ENCODE measurements around the gene PFKFB1.

PFKFB1 gene

GRCh38 chrX:54994099-54994498 is at the start of gene PFKFB1:
Gene PFKFB1, minus strand, starts transcription at chrX:54994188. Its CDS starts 181 bp downstream, at chrX:54994007.
- in situ Hi-C loops (cut with MboI; ENCODE audit: low sequenced_read_pairs), result no loop called here

DNA sequence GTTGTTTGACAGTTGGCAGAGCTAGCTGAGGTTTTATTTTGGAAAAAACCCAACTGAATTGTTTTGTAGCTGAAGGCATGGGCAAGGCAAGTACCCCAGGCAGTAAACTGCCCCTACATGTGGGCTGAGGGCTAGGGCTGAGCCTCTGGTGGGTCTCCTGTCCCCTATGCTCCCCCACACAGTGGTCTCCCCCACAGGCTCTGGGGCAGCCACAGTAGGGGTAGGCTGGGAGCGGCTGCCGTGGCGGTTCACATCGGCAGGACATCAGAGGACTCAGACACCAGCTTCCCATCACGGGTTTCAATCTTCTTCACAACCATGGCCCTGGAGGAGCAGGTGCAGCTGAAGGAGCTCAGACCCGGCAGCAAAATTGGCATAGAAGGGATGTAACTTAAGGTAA is 47.5 kb upstream of the PFKFB1 start:
- in situ Hi-C loops (cut with MboI; ENCODE audit: low sequenced_read_pairs), result no loop called here

DNA sequence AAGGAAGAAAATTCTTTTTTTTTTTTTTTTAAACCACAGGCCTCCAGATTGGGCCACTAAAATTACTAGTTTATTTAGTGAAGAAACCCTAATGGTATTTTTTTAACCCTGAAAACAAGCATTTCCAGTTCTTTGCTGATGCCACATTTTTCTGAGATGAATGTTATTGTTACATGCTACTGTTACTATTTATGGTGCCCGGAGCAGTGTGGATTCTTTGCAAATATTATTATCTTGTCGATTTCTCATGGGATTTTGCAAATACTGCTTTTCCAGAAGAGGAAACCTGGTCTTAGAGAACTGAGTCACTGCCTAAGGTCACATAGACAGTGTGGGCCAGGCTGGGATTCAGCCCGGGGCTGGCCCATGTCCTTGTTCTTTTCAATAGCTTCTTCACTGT is 45.5 kb upstream of the PFKFB1 start:
- in situ Hi-C loops (cut with MboI; ENCODE audit: low sequenced_read_pairs), result no loop called here

- in situ Hi-C loops (cut with MboI; ENCODE audit: low sequenced_read_pairs), result no loop called here
Observed at GRCh38 chrX:55033429-55033828, 39.4 kb upstream of the PFKFB1 start.

DNA sequence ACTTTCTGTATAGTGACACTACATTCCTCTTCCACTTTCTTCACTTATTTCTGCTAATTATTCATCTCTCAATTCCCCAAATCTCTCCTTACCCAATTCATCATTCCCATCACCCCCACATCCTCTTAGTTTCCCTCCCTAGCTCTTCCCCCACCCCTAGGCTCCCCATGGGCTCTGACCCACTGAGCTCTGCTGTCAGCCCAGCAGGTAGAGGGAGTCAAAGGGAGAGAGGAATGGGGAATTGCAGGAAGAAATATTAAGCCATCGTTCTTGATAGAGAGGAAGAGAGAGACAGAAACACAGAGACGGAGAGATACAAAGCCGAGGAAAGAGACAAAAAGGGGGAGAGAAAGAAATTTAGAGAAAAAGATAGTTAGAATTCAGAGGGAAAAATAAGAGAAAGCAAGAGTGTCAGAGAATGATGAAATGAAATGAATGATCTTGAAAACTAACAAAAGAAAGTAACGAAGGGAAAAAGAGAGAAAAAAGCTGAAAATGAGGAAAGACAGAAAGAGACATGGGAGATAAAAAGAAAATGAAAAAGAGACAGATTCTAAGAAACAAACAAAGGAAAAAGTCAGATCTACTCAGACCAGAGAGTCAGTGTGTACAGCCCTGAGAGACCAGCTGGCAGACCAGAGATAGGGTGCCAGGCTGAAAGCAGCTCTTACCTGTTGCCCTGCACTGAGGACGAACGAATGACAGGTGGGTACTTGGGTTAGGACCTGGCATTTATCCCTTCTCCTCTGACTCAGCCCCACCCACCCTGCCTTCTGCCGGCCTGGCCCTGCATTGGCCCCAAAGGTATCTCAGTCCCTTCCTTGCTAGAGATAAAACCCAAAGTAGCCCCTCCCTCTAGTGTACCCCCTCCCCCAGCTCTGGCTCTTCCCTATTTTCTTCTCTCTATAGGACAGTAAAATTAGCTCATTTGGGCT is 36.5 kb upstream of the PFKFB1 start, which contains the start of gene ALAS2:
Gene ALAS2, minus strand, starts transcription at position 707 of the 935 bp plus-strand sequence. CDS start 4,977 bp downstream, outside the sequence.
- in situ Hi-C loops (cut with MboI; ENCODE audit: low sequenced_read_pairs), result no loop called here

GRCh38 chrX:55029291-55029690 is 35.3 kb upstream of the PFKFB1 start:
- in situ Hi-C loops (cut with MboI; ENCODE audit: low sequenced_read_pairs), result no loop called here

DNA sequence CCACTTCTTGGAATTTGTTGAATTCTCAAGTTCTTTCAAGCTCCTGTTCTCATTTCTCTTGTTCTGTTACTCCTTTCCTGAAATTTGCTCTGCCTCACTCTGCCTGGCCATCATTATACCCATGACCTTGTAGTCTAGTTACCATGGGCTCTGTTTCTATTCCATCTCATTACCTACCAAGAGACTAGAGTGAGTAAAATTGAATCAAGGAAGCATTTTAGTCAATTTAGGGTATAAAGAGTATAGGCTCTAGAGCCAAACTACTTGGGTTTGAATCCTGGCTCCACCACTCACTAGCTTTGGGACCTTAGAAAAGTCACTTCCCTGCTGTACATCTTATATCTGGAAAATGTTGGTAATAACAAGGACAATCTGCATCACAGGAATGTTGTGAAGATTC is 34.6 kb upstream of the PFKFB1 start:
- in situ Hi-C loops (cut with MboI; ENCODE audit: low sequenced_read_pairs), result no loop called here

GRCh38 chrX:55028040-55028439 is 34.1 kb upstream of the PFKFB1 start:
- in situ Hi-C loops (cut with MboI; ENCODE audit: low sequenced_read_pairs), result no loop called here

DNA sequence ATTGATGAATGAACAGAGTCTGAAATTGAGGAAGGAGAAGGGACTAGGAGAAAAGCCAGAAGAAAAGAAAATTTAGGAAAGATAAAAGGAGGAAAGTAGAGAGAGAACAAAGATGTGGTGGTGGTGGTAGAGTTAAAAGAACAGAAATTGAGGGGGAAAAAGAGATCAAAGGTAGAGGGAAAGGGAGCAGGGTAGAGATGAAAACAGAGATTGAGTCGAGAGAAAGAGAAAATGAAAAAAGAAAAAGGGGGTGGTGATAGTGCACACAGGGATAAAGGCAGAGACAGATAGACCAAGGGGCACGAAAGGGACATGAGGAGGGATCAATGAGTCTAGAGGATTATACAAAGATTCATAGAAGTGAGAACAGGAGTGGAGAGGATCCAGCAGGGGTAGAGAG is 32.9 kb upstream of the PFKFB1 start:
- in situ Hi-C loops (cut with MboI; ENCODE audit: low sequenced_read_pairs), result no loop called here

DNA sequence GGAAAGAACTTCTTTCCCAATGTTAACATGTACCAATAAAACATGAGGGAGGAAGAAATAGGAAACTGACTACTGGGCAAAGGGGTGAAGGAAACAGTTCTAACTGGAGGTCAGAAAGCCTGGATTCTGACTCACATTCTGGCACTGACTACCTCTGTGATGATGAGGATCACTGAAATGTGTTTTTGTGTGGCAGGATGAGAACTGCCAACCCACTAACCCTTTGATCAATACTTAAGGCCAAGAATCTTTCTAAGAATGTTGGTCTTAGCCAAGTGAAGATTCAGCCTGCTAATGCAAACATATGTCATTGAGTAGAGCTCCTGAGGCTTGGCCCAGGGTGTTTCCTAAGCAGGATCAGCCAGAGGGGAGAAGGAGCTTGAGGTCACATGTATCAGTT is 32.2 kb upstream of the PFKFB1 start:
- in situ Hi-C loops (cut with MboI; ENCODE audit: low sequenced_read_pairs), result no loop called here

- in situ Hi-C loops (cut with MboI; ENCODE audit: low sequenced_read_pairs), result no loop called here
Observed at GRCh38 chrX:55014897-55015299, 20.9 kb upstream of the PFKFB1 start.

DNA sequence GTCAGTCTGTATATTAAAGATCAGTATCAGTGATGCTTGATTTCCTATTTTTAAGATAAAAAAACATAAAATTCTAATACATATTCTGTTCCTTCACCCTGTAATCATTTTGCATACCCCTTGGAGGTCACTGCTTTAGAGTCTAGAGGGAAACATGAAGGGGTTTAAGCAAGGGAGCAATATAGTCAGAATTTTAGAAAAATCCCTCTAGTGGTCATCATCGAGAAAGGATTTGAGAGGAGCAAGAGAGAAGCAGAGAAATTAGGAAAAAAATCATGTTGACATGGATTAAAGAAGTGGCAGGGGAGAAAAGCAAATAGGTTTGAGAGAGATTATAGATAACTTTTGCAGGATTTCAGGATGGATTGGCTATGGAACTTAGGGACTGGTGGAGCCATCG is 17.3 kb upstream of the PFKFB1 start:
- in situ Hi-C loops (cut with MboI; ENCODE audit: low sequenced_read_pairs), result no loop called here

GRCh38 chrX:55008571-55009358 is 14.8 kb upstream of the PFKFB1 start:
- in situ Hi-C loops (cut with MboI; ENCODE audit: low sequenced_read_pairs), result no loop called here

- in situ Hi-C loops (cut with MboI; ENCODE audit: low sequenced_read_pairs), result no loop called here
Observed at GRCh38 chrX:55007656-55008055, 13.7 kb upstream of the PFKFB1 start.

DNA sequence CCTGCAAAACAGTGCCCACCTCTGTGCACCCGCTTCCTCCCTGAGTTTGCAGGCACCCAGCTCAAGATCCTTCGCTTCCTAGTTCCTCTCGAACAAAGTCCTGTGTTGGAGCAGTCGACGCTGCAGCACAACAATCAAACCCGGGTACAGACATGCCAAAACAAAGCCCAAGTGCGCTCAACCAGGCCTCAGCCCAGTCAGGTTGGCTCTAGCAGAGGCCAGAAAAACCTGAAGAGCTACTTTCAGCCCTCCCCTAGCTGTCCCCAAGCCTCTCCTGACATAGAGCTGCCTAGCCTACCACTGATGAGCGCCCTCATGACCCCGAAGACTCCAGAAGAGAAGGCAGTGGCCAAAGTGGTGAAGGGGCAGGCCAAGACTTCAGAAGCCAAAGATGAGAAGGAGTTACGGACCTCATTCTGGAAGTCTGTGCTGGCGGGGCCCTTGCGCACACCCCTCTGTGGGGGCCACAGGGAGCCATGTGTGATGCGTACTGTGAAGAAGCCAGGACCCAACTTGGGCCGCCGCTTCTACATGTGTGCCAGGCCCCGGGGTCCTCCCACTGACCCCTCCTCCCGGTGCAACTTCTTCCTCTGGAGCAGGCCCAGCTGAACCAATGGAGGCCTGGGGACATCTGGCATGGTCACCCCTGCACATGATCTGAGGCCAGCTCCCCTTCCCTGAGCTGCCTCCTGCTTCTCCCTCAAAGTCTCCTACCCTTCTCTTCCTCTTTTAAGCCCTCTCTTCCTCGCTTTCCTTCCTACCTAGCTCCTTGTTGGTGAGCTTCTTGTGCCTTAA is 13.0 kb upstream of the PFKFB1 start:
- in situ Hi-C loops (cut with MboI; ENCODE audit: low sequenced_read_pairs), result no loop called here

DNA sequence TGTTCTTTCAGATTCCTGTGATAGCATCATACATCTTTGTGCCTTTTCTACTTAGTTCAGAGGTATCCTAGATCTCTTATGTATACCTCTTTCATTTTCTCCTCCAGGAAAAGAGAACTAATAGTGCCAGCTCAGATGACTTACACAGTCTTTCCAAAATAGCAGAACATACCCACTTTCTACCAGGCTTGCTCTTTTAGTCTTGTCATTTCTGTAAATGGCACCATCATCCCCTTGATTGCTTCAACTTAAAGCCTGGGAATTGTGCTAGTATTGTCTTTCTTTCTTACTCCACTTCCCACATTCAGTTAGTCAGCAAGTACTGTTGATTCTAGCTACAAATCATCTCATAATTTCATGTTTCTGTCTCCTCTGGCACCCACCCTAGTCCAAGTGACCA is 11.3 kb upstream of the PFKFB1 start:
- in situ Hi-C loops (cut with MboI; ENCODE audit: low sequenced_read_pairs), result no loop called here

DNA sequence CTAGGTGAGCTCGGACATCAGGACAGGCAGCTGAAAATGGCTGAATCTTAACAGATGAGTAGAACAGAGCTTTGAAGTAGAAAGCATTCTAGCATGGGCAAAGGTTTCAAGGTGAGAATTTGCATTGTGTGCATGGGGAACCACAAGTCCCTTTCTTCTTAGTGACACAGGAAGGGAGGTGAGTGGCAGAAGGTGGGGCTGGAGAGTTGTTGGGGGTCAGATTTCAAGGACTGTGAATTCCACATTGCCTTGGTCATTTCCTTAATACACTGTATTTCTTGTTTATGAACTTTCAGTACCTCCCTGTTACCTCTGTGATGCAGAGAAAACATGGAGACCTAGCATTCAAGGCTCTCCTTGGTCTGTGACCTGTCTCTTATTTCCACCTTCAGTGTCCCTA is 10.2 kb upstream of the PFKFB1 start:
- in situ Hi-C loops (cut with MboI; ENCODE audit: low sequenced_read_pairs), result no loop called here

GRCh38 chrX:54999717-55000598 is 6.0 kb upstream of the PFKFB1 start, which contains the start of gene APEX2:
Gene APEX2, plus strand, starts transcription at chrX:55000363. Its CDS starts 60 bp downstream, at chrX:55000423.
- in situ Hi-C loops (cut with MboI; ENCODE audit: low sequenced_read_pairs), result no loop called here

DNA sequence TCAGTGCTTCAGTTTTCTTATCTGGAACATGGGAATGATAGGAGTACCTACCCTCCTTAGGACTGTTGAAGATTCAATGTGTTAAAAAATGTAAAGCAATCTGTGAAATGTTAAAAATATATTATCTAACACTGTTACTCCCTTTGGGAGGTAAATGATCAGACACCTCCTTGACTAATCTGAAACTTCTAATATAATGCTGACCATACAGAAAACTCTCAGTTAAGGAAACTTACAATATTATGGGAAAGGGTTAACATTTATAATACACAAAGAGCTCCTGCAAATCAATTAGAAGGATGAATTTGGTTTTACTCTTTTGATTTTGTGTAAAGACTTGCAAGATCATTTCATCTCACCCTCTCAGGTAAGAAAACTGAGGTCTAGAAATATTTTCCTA is 1.6 kb upstream of the PFKFB1 start:
- in situ Hi-C loops (cut with MboI; ENCODE audit: low sequenced_read_pairs), result no loop called here

Data from hTERT RPE-1 (cell line).